DND-41 (cell line): ENCODE results near the gene PRRX2.

Experiments
- ATAC-seq: fragments of 200-7000 bp; cut with Tn5 transposase; 3 replicates; pipeline ENCODE4 v1.9.1; 2021; ENCODE audit warnings: low read depth; ENCODE audit not compliant: insufficient read depth
- DNase-seq: peaks from one replicate; pipeline ENCODE4 v3.0.0-alpha.2; 2020
- H2AFZ ChIP-seq: 2 replicates; pipeline ENCODE4 v1.6.0; 2012; ENCODE audit warnings: low read depth, low read length
- H3K27ac ChIP-seq: 2 replicates; pipeline ENCODE4 v1.5.1; 2012; ENCODE audit warnings: low read length, inconsistent platforms
- H3K27me3 ChIP-seq: fragments of 200-600 bp; sonication (generic); 2 replicates; pipeline ENCODE4 v1.6.0; 2012; ENCODE audit warnings: low read length, mild to moderate bottlenecking, inconsistent platforms; ENCODE audit not compliant: insufficient read depth, poor library complexity
- H3K36me3 ChIP-seq: 2 replicates; pipeline ENCODE4 v1.5.1; 2012; ENCODE audit warnings: low read length, inconsistent platforms; ENCODE audit not compliant: insufficient read depth
- H3K4me1 ChIP-seq: 2 replicates; pipeline ENCODE4 v1.5.1; 2012; ENCODE audit warnings: mild to moderate bottlenecking, low read length; ENCODE audit not compliant: insufficient read depth
- H3K4me2 ChIP-seq: 2 replicates; pipeline ENCODE4 v1.6.0; 2012; ENCODE audit warnings: mild to moderate bottlenecking, moderate library complexity, low read length, inconsistent platforms; ENCODE audit not compliant: insufficient read depth
- H3K4me3 ChIP-seq, 2 experiments: fragments of 200-600 bp in 1 of 2; shearing (Covaris generic) in 1 of 2; 2 replicates each; pipeline ENCODE4 v1.5.1; 2012 to 2016; ENCODE audit warnings: inconsistent platforms in 2 of 2, low read length in 2 of 2, mild to moderate bottlenecking in 2 of 2, low read depth in 1 of 2, moderate library complexity in 1 of 2
- H3K79me2 ChIP-seq: 2 replicates; pipeline ENCODE4 v1.6.0; 2012; ENCODE audit warnings: low read length, inconsistent platforms; ENCODE audit not compliant: insufficient read depth
- H3K9ac ChIP-seq: 2 replicates; pipeline ENCODE4 v1.6.0; 2012; ENCODE audit warnings: low read depth, mild to moderate bottlenecking, inconsistent platforms, low read length, moderate library complexity
- H3K9me3 ChIP-seq: 2 replicates; pipeline ENCODE4 v1.5.1; 2012; ENCODE audit warnings: low read length, moderate library complexity, mild to moderate bottlenecking, inconsistent platforms; ENCODE audit not compliant: insufficient read depth, severe bottlenecking
- H4K20me1 ChIP-seq: 2 replicates; pipeline ENCODE4 v1.6.0; 2012; ENCODE audit warnings: low read length; ENCODE audit not compliant: insufficient read depth
- CTCF ChIP-seq: IDR thresholded peaks from 2 replicates; pipeline ENCODE4 v1.5.1; 2012; ENCODE audit warnings: borderline replicate concordance, low read length, moderate library complexity, mild to moderate bottlenecking; ENCODE audit not compliant: poor library complexity, severe bottlenecking; ENCODE audit errors: extremely low read depth
- EZH2 ChIP-seq: IDR thresholded peaks from 3 replicates; pipeline ENCODE4 v1.6.1; 2012; ENCODE audit warnings: borderline replicate concordance, low read depth, mild to moderate bottlenecking, moderate library complexity, low read length, inconsistent platforms; ENCODE audit not compliant: severe bottlenecking

The PRRX2 gene

GRCh38 chr9:129671065-129671464 is 5.6 kb downstream of the PRRX2 start:
- H3K4me2 ChIP-seq = no peak overlapping the region
- H3K79me2 ChIP-seq = no peaks in the 10 kb centered on the region
- no peak overlapping the region for H3K9ac ChIP-seq
- H3K9me3 ChIP-seq = no peaks in the 10 kb centered on the region
- no peak overlapping the region for H3K27ac ChIP-seq
- no peak overlapping the region for H3K4me3 ChIP-seq
- H3K36me3 ChIP-seq = no peaks in the 10 kb centered on the region
- H4K20me1 ChIP-seq = no peaks in the 10 kb centered on the region; the same call in 1 of the 2 replicates
- H3K4me1 ChIP-seq = no peaks in the 10 kb centered on the region
- H3K27me3 ChIP-seq = no peaks in the 10 kb centered on the region
- ATAC-seq (no peak), DNase-seq (no peak)
- no peak overlapping the region for H2AFZ ChIP-seq
- TF ChIP-seq CTCF = no peak

GRCh38 chr9:129671519-129671918 is 6.1 kb downstream of the PRRX2 start:
- TF ChIP-seq EZH2 (no peak), CTCF (no peak)

DNA sequence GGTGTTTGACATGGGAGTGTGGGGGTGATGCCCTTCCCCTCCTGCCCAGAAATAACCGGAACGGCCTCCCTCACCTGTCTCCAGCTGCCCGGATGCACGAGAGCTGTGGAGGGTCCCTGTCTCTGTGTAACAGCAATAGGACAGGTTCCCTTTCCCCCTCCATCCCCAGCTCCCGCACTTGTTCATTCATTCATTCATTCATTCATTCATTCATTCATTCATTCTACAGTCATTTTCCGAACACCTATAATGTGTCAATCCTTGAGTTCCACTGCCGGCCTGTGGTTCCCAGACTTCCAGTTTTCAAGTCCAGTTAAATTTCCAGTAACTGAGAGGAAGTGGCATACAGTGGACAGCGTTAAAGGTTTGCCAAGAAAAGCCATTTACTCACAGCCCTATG is 7.3 kb downstream of the PRRX2 start:
- DNase-seq (no peak), ATAC-seq (no peak)
- Histone ChIP-seq H3K79me2 (no peaks in the 10 kb centered on the region), H4K20me1 (no peaks in the 10 kb centered on the region; the same call in 1 of the 2 replicates), H3K4me3 (no peak overlapping the region), H3K4me2 (no peak overlapping the region), H3K27me3 (no peaks in the 10 kb centered on the region), H3K9ac (no peak overlapping the region), H3K4me1 (no peaks in the 10 kb centered on the region), H3K36me3 (no peaks in the 10 kb centered on the region), H2AFZ (no peak overlapping the region), H3K9me3 (no peaks in the 10 kb centered on the region), H3K27ac (no peak overlapping the region)
- TF ChIP-seq EZH2 (no peak), CTCF (no peak)

More at GRCh38 chr9:129671519-129671918, 6.1 kb downstream of the PRRX2 start:
- no peaks in the 10 kb centered on the region for H3K79me2 ChIP-seq
- H4K20me1 ChIP-seq = no peaks in the 10 kb centered on the region; the same call in 1 of the 2 replicates
- DNase-seq (no peak), ATAC-seq (no peak)
- H2AFZ ChIP-seq = no peak overlapping the region
- no peak overlapping the region for H3K4me2 ChIP-seq
- no peaks in the 10 kb centered on the region for H3K9me3 ChIP-seq
- no peak overlapping the region for H3K27ac ChIP-seq
- no peaks in the 10 kb centered on the region for H3K36me3 ChIP-seq
- no peak overlapping the region for H3K9ac ChIP-seq
- no peak overlapping the region for H3K4me3 ChIP-seq
- H3K4me1 ChIP-seq = no peaks in the 10 kb centered on the region
- H3K27me3 ChIP-seq = no peaks in the 10 kb centered on the region

GRCh38 chr9:129673602-129674001 is 8.2 kb downstream of the PRRX2 start:
- no peak overlapping the region for H3K4me2 ChIP-seq
- H3K79me2 ChIP-seq = no peaks in the 10 kb centered on the region
- H4K20me1 ChIP-seq = no peaks in the 10 kb centered on the region; the same call in 1 of the 2 replicates
- no peak for TF ChIP-seq EZH2
- TF ChIP-seq CTCF = no peak
- no peaks in the 10 kb centered on the region for H3K9me3 ChIP-seq
- H3K9ac ChIP-seq = no peak overlapping the region
- ATAC-seq (no peak), DNase-seq (no peak)
- H3K4me3 ChIP-seq = no peak overlapping the region
- no peaks in the 10 kb centered on the region for H3K27me3 ChIP-seq
- no peaks in the 10 kb centered on the region for H3K4me1 ChIP-seq
- no peak overlapping the region for H3K27ac ChIP-seq
- no peaks in the 10 kb centered on the region for H3K36me3 ChIP-seq
- no peak overlapping the region for H2AFZ ChIP-seq
